ENCODE data around the gene RGPD6.
"Not testable (repeated sequence)": the region's sequence is repeated elsewhere in the genome, so short reads cannot be mapped to it uniquely, and the experiment has no call there.

- TF ChIP-seq POLR2A (IDR thresholded peaks at IDR 0.05; ENCODE audit: low read depth, low read length); BHLHE40 (IDR thresholded peaks at IDR 0.05; ENCODE audit: low read depth, low read length); SMC3 (IDR thresholded peaks at IDR 0.05; ENCODE audit: low read depth, low read length); MXI1 (IDR thresholded peaks at IDR 0.05; ENCODE audit: borderline replicate concordance, low read depth, low read length); MAZ (IDR thresholded peaks at IDR 0.05; ENCODE audit: borderline replicate concordance, low read depth, low read length); RCOR1 (IDR thresholded peaks at IDR 0.05; ENCODE audit: insufficient replicate concordance, low read length): not testable (repeated sequence)
- TF ChIP-seq, protein P1, sequence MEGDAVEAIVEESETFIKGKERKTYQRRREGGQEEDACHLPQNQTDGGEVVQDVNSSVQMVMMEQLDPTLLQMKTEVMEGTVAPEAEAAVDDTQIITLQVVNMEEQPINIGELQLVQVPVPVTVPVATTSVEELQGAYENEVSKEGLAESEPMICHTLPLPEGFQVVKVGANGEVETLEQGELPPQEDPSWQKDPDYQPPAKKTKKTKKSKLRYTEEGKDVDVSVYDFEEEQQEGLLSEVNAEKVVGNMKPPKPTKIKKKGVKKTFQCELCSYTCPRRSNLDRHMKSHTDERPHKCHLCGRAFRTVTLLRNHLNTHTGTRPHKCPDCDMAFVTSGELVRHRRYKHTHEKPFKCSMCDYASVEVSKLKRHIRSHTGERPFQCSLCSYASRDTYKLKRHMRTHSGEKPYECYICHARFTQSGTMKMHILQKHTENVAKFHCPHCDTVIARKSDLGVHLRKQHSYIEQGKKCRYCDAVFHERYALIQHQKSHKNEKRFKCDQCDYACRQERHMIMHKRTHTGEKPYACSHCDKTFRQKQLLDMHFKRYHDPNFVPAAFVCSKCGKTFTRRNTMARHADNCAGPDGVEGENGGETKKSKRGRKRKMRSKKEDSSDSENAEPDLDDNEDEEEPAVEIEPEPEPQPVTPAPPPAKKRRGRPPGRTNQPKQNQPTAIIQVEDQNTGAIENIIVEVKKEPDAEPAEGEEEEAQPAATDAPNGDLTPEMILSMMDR (conservative IDR thresholded peaks at IDR 0.05; ENCODE audit: low read depth, low read length): not testable (repeated sequence)
- TF ChIP-seq, protein P2, sequence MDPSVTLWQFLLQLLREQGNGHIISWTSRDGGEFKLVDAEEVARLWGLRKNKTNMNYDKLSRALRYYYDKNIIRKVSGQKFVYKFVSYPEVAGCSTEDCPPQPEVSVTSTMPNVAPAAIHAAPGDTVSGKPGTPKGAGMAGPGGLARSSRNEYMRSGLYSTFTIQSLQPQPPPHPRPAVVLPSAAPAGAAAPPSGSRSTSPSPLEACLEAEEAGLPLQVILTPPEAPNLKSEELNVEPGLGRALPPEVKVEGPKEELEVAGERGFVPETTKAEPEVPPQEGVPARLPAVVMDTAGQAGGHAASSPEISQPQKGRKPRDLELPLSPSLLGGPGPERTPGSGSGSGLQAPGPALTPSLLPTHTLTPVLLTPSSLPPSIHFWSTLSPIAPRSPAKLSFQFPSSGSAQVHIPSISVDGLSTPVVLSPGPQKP (IDR thresholded peaks at IDR 0.05; ENCODE audit: borderline replicate concordance, low read depth, low read length): not testable (repeated sequence)
Measured at GRCh38 chr2:110603917-110604591, 27.0 kb upstream of the RGPD6 start.

Data from IMR-90 (cell line).